ENCODE results near the gene PDGFD.

Gene PDGFD
- total RNA-seq, result 0.56 reads per million

DNA sequence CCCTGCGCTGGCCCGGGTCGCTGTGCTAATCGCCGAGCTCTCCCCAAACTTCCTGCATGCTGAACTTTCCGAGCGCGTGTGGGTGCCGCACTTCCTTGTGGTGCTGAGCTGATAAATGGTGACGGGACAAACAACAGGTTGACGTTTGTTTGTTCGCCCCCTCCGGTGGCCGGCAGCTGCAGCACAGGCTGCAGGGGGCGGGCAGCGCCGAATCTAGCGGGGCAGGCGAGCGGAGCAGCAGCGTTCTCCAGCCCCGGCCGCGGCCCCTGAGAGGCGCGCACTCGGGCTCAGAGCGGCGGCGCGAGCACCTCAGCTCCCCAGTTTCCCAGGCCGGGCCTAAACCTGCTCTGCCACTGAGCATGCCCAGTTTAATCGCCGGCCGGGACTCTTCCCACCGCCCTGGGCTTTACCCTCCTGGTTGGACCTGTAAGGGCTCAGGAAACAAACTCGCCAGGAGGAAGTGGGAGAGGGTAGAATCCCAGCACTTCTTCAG lies at the start of gene PDGFD:
PDGFD (minus strand) TSS at position 120 of the 493 bp plus-strand sequence.
- DNase-seq, result no peak

- no peak for DNase-seq
Measured at GRCh38 chr11:104206936-104207335, 43.0 kb upstream of the PDGFD start.

- no peak for DNase-seq
Measured at GRCh38 chr11:104205838-104206237, 41.9 kb upstream of the PDGFD start.

DNA sequence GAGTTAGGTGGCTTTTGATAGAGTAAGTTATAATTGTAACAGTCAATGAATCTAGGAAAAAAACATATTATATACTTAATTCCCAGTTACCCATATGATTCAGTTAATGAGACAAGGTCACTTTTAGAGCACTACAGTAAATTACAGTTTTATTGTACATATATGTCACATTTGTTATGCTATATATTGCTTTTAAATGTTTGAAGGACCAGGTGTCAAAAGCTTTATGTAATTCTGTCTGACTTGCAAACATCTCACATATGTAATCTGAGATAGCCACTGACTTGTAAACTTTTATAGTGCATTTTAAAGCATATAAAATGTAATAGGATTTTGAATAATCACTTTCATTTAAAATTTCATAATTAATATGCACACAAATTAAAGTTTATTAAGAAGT lies 36.7 kb upstream of the PDGFD start:
- DNase-seq, result no peak

GRCh38 chr11:104199053-104199452 lies 35.1 kb upstream of the PDGFD start:
- no peak for DNase-seq

DNA sequence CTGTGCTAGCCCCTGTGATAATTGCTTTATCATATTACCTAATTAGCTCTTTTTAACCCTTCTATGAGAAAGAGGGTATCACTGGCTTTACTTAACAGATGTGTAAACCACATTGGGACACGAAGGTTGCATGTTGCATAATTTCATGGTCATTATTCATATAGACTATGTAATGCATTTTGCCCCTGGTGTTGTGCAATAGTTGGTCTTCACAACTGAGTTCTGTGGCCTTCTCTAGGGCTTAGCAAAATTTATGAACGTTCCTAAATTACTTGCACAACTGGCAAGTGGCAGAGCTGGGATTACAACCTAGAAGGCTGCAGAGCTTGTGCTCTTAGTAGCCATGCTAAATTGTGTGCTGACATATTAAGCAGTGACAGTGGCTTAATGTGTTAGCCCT lies 34.6 kb upstream of the PDGFD start:
- DNase-seq, result no peak

- DNase-seq, result no peak
Measured at GRCh38 chr11:104191124-104191523, 27.2 kb upstream of the PDGFD start.

- no peak for DNase-seq
Measured at GRCh38 chr11:104183593-104183992, 19.6 kb upstream of the PDGFD start.

DNA sequence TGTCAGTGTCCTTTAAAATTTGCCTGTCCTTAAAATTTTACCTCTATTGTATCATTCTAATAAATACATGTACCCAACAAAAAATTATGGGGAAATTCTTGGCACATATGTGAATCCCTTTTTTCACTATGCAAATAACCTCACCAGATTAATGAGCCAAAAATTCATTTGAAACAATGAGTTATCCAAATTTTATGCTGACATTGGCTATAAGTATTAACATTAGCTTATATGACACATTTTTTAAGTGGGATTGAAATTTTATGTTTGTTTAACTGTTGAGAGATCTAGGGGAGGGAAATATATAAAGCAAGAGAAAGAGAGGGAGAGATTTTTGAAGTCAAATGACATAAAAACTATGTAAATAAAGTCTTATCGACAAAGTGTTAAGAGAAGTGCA lies 11.8 kb upstream of the PDGFD start:
- DNase-seq, result no peak

- no peak for DNase-seq
Measured at GRCh38 chr11:104169091-104169490, 5.1 kb upstream of the PDGFD start.

DNA sequence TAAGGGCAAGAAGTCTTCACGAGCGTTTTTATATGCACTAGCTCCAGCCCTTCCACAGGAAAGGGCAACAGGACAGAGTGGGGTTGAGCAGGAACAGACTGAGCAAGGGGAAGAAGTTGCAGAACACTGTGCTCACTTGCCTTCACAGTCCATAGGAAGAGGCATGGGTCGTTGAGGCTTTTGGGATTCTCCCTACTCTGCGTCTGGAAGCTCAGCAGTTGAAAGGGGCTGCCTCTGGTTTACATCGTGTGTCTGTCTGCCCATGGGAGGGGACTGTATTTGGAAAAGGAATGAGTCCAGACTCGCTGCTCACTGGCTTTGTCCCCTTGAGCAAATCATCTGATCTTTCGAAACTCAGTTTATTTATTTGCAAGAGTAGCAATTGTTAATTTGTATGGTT lies 1.1 kb upstream of the PDGFD start:
- no peak for DNase-seq

DNA sequence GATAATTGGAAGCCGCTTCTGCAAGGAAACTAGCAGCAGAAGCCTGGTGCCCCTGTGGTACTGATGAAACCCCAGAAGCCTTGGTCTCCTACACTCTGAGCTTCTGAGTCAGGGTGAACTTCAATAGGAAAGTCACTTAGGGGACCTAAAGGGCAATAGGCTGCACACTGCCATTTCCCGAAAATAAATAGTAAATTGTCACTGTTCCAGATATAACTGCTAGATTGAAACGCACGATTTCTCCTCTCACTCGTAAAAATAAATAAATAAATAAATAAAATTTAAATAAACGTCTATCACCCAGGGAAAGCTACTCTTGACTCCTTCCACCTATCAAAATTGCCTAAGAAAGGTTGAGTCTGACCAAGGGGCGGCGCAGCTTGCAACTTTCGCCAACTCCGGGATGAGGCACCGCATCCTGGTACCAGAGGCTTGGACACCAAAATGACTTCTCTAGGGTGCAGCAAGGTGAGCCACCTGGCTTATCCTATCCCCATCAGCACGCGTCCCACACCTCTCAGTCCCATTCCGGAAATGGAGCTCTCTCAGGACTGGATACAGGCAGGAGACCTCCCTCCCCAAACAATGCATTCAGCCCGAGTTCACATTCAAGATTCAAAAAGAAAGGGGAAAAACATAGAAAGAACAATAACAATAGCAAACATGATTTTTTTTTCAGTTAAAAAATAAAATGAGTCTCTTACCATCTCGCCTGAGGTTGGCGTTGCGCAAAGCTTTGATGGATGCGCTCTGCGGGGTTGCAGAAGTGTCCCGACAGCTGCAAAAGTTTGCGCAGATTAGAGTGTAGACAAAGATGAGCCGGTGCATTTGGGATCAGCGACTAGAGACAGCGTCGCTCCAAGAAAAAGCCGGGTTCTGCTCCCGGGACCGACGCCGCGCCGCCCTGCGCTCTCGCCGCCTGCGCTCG lies 583 bp downstream of the PDGFD start:
- no peak for DNase-seq

DNA sequence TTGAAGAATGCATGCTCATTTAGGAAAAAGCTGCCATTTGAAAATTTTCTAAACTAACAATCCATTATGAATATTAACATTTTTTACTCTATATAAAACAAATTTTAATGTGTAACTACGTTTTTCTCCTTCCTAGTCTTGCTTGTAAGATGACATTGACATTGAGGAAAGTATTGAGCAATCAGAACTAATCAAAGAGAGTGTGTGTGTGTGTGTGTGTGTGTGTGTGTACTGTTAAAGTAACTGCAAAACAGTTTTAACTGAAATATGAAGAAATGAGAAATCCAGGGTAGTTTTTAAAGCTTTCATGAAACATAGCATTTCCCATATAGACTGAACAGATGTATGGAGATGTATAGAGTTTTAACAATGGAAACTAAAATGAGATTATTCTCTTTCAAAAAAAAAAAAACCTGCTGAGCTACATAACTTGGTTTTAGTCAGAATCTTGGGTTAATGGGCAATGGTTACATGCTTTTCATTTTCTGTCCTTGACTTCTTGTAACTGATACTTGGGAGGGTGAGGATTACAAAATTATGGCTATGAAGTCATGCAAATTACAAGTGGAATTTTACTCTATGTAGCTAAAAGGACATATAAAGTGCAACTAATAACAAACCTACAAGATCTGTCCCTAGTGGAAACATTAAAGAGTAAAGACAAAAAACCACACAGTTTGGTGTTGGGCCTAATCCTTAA lies 2.0 kb downstream of the PDGFD start:
- no peak for DNase-seq

- DNase-seq, result no peak
Measured at GRCh38 chr11:104159356-104159755, 4.6 kb downstream of the PDGFD start.

- no peak for DNase-seq
Measured at GRCh38 chr11:104155375-104155774, 8.6 kb downstream of the PDGFD start.

GRCh38 chr11:104154296-104154695 lies 9.7 kb downstream of the PDGFD start:
- DNase-seq, result no peak

DNA sequence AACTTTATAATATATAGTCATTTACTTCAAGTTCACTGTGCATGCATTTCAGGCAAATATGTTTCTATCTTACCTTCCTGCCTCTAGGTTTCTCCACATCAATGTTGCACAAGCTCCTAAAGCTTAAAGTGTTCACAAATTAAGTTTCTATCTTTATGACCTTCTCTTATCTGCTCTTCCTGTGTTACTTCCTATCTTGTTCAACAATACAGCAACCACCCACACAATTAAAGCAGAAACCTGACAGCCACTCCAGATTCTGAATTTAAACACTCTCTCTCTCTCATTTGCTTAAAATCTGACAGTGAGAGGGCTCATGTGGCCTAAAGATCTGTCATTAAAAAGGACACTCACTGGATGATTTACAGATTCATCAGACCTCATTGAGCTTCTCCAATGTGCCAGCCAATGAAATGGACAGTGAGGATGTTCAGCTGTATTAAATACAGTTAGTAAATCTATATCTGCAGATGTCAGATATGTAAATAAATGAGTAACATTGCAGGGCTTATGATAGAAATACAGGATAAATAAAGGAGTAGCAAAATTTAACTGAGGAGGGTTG lies 10.9 kb downstream of the PDGFD start:
- DNase-seq, result no peak

DNA sequence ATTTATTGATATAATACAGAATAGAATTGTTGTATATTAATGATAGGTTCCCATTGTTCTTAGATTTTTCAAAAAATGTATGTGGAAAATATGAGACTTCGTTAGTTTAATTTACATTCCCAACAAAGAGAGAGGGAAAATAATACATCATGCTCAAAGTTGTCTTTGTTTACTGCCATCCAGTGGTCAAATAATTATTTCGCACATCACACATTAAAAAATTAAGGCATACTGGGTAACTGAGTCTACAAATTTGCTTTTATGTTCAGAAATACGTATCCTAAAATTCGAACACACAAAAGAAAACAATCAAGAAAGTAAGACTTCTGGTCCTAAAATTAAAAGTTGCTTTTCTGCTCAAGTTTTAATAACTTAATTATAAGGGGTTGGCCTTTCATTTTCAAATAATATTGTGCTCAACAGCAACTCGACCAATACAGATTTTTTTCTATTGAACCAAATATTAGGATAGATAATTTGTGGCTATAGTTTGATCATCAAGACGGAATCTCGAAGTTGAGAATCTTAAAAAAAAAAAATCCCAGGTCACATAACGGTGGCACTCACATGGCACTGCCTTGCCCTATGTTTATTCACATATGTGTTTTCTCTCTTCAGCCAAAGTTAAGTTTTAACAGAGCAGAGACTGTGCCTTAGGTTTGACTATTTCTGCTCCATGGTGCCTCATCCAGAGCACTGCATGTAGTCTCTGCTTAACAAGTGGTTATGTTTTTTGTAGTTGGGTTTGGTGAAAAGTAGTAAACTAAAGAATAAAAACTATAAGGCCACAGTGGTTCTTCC lies 12.3 kb downstream of the PDGFD start:
- DNase-seq, result no peak

DNA sequence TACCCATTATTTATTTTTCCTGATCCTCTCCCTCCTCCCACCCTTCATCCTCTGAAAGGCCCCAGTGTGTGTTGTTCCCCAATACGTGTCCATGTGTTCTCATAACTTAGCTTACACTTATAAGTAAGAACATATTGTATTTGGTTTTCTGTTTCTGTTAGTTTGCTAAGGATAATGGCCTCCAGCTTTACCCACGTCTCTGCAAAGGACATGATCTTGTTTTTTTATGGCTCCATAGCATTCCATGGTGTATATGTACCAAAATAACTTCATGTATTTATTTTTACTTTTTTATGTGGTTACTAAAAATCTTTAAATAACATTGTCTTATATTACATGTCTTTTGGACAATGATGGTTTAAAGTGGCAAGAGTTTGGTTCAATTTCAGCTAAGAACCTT lies 15.2 kb downstream of the PDGFD start:
- no peak for DNase-seq

GRCh38 chr11:104148074-104148473 lies 15.9 kb downstream of the PDGFD start:
- DNase-seq, result no peak

DNA sequence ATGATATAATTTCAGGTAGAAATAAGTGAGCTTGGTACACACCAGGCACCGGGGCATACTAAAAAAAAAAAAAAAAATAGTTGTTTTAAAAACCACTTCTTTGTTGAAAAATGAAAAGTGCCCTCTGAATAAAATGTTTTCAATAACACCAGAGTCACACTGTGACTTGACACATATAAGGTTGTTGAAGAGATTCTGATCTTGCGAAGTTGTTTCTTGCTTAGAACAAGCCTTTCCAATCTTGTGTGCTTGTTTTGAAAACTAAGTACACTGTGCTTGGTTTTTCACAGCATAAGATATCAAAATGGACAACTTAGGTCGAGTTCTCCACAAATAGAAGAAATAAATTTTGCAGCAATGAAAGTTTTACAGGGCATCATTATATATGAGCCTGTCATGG lies 17.0 kb downstream of the PDGFD start:
- DNase-seq, result no peak

GRCh38 chr11:104146421-104146820 lies 17.5 kb downstream of the PDGFD start:
- no peak for DNase-seq

DNA sequence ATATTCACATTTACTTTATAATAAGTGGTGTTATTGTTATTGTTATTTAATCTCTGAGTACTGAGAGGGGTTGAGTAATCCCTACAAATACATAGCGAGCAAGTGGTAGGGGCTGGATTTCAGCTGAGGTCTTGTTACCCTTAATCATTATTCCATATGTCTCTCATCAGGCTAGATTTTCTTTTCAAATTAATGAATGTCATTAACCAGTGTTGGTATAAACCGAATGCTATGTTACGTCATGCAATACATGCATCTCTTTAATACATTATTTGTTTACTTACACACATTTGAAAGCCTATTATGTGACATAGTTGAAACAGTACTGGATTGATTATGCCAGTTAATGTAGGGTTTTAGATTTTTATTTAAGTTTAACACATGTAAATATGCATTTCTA lies 18.9 kb downstream of the PDGFD start:
- no peak for DNase-seq

All from effector CD4-positive, alpha-beta T cell (primary cell).